GM19025 (cell line): Measurements from ENCODE around the gene CENPC.

Experiments
- ATAC-seq: cut with Tn5 transposase; IDR thresholded peaks from one replicate; pipeline ENCODE4 v1.9.1; 2021; ENCODE audit warnings: mild to moderate bottlenecking, low read depth, moderate library complexity; ENCODE audit not compliant: unreplicated experiment

CENPC gene

DNA sequence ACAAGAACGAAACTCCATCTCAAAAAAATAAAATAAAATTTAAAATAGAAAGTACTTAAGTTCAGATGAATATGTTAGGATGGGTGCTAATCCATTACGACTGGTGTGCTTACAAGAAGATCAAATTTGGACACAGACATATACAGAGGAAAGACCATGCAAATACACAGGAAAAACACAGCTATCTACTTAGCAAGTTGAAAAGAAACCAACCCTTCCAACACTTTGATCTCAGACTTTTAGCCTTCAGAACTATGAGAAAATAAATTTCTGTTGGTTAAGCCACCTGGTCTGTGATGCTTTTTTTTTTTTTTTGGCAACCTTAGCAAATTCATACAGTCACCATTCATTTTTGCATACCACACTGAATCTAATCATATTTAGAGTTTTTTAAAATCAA lies 116.5 kb downstream of the CENPC start:
- no peak for ATAC-seq
